Testis (tissue), 3 donors: Measurements from ENCODE around the gene B3GNT4. TPM values are rescaled to one million over a fixed set of nuclear protein-coding genes. Genes with fewer than 3 reads are reported as not detected.

Source experiments
- DNase-seq: peaks from one replicate; pipeline ENCODE4 v3.0.0-alpha.2; 2019
- H3K27ac ChIP-seq, 2 donors: fragments of 200-600 bp; sonication (generic); one replicate each; pipeline ENCODE4 v1.5.1; 2019
- H3K27me3 ChIP-seq: fragments of 200-600 bp; sonication (generic); one replicate; pipeline ENCODE4 v1.5.1; 2019
- H3K36me3 ChIP-seq: fragments of 200-600 bp; sonication (generic); one replicate; pipeline ENCODE4 v1.5.1; 2017; ENCODE audit warnings: low read depth; ENCODE audit errors: missing control alignments
- H3K4me1 ChIP-seq: fragments of 200-600 bp; sonication (generic); one replicate; pipeline ENCODE4 v1.5.1; 2019
- H3K4me3 ChIP-seq, 2 donors: fragments of 200-600 bp; sonication (generic); one replicate each; pipeline ENCODE4 v1.5.1; 2017 to 2019
- H3K9me3 ChIP-seq: fragments of 200-600 bp; sonication (generic); one replicate; pipeline ENCODE4 v1.5.1; 2017
- CTCF ChIP-seq, 3 experiments: fragments of 450-650 bp in 2 of 3; fragments of 200-600 bp in 1 of 3; sonication (generic) in 1 of 3; IDR thresholded peaks; one replicate each; pipeline ENCODE4 v1.5.1; 2016 to 2019; ENCODE audit warnings: antibody characterized with exemption in 3 of 3, mild to moderate bottlenecking in 2 of 3, moderate library complexity in 1 of 3
- POLR2A ChIP-seq: fragments of 450-650 bp; IDR thresholded peaks from one replicate; pipeline ENCODE4 v1.6.1; 2017; ENCODE audit warnings: antibody characterized with exemption, mild to moderate bottlenecking, moderate library complexity
- WGBS, 2 donors: methylation state at CpG; one replicate each; pipeline ENCODE4 v1.1.5; 2018; 5-methylcytosine and 5-hydroxymethylcytosine counted together
- intact Hi-C: fragments of 100-400 bp; cut with DNase I; formaldehyde crosslinking; loops from one replicate; pipeline ENCODE4 v1.15.1; 2023; ENCODE audit warnings: low total_unique reads
- polyA plus RNA-seq: library from polyadenylated mRNA; stranded (reverse); fragments of 350-450 nt; fragmentation: Illumina TruSeq; extraction: RNeasy Lipid Tissue Mini Kit (QIAGEN cat#74804); gene quantifications from one replicate; pipeline ENCODE4 v1.2.3, GENCODE V29; 2014; ENCODE audit warnings: low read depth, low replicate concordance; ENCODE audit not compliant: insufficient read depth
- total RNA-seq, 2 donors: library from RNA; depleted of rRNA; stranded (reverse); fragments of >200 nt; gene quantifications; one replicate each; pipeline ENCODE4 v1.2.3, GENCODE V29; 2016

Gene B3GNT4
- total and polyA plus RNA-seq, 3 donors from 2014 or later, result 2.1 to 5.2 (median 2.2) TPM

GRCh38 chr12:122225683-122226365 is 22.3 kb downstream of the B3GNT4 start, which contains the start of gene DIABLO:
DIABLO (minus strand) TSS chr12:122226052; CDS start chr12:122226014, 38 bp downstream.
- 1% methylated on average over 25 to 61 of the region's 74 CpGs for WGBS, 2 donors
- intact Hi-C loops, result no loop called here
- Histone ChIP-seq H3K27ac (peak within 1 kb of the TSS; percentile 90 to 92), H3K9me3 (no peaks in the 10 kb centered on the region), H3K27me3 (no peaks in the 10 kb centered on the region), H3K4me3 (peak within 1 kb of the TSS; percentile 80 to 97), H3K4me1 (peaks cover 33% of the 10 kb centered on the region), H3K36me3 (no peaks in the 10 kb centered on the region)
- DNase-seq, result peak; percentile 100
- TF ChIP-seq CTCF (IDR thresholded peaks at IDR 0.05), result peak in 1 of 3 experiments; percentile 4
- peak; percentile 90 for TF ChIP-seq POLR2A

- Histone ChIP-seq H3K36me3 (no peaks in the 10 kb centered on the region), H3K9me3 (no peaks in the 10 kb centered on the region), H3K4me3 (peak overlapping the region; percentile 80 to 97), H3K27me3 (no peaks in the 10 kb centered on the region), H3K27ac (peak overlapping the region in 1 of 2 donors; percentile 34), H3K4me1 (peaks cover 26% of the 10 kb centered on the region)
- DNase-seq, result peak; percentile 21
- intact Hi-C loops, result no loop called here
- WGBS, 2 donors, result 5 to 16% methylated on average over 14 to 53 of the region's 55 CpGs
- TF ChIP-seq POLR2A (no peak), CTCF (IDR thresholded peaks at IDR 0.05) (no peak)
These were observed 23.0 kb downstream of the B3GNT4 start for GRCh38 chr12:122226366-122227125.

- 69 to 77% methylated on average over 9 to 17 of the region's 17 CpGs for whole genome bisulfite sequencing, 2 donors
- Histone ChIP-seq H3K4me3 (no peak overlapping the region), H3K27me3 (no peaks in the 10 kb centered on the region), H3K36me3 (no peaks in the 10 kb centered on the region), H3K4me1 (peaks cover 22% of the 10 kb centered on the region), H3K9me3 (no peaks in the 10 kb centered on the region), H3K27ac (no peak overlapping the region)
- intact Hi-C loops, result no loop called here
- no peak for DNase-seq
- TF ChIP-seq POLR2A, result no peak
- no peak for TF ChIP-seq CTCF (IDR thresholded peaks at IDR 0.05)
These were observed 23.8 kb downstream of the B3GNT4 start for GRCh38 chr12:122227341-122227740.

GRCh38 chr12:122228092-122228491 is 24.6 kb downstream of the B3GNT4 start:
- no peak for DNase-seq
- H3K36me3 ChIP-seq, result no peaks in the 10 kb centered on the region
- no peak overlapping the region for H3K27ac ChIP-seq
- H3K9me3 ChIP-seq, result no peaks in the 10 kb centered on the region
- peaks cover 19% of the 10 kb centered on the region for H3K4me1 ChIP-seq
- WGBS, 2 donors, result 76 to 87% methylated on average over 5 of the region's 5 CpGs
- H3K4me3 ChIP-seq, result no peak overlapping the region
- TF ChIP-seq POLR2A, result no peak
- TF ChIP-seq CTCF (IDR thresholded peaks at IDR 0.05), result no peak
- intact Hi-C loops, result no loop called here
- H3K27me3 ChIP-seq, result no peaks in the 10 kb centered on the region
